Measurements from ENCODE around the gene LRCH4.

LRCH4 gene

GRCh38 chr7:100580466-100581283 is 5.3 kb downstream of the LRCH4 start:
- no peak for DNase-seq

GRCh38 chr7:100578246-100579183 is 7.4 kb downstream of the LRCH4 start:
- no peak for DNase-seq

GRCh38 chr7:100577507-100577906 is 8.4 kb downstream of the LRCH4 start:
- no peak for DNase-seq

GRCh38 chr7:100577103-100577502 is 8.8 kb downstream of the LRCH4 start:
- DNase-seq, result no peak

GRCh38 chr7:100576384-100576993 is 9.4 kb downstream of the LRCH4 start:
- DNase-seq, result no peak

GRCh38 chr7:100575746-100576383 is 10.1 kb downstream of the LRCH4 start:
- DNase-seq, result no peak

- DNase-seq, result no peak
These were observed 10.7 kb downstream of the LRCH4 start for GRCh38 chr7:100575206-100575631.

- no peak for DNase-seq
These were observed 11.3 kb downstream of the LRCH4 start for GRCh38 chr7:100574362-100575205.

GRCh38 chr7:100573691-100574361 is 12.1 kb downstream of the LRCH4 start, which contains the start of gene SAP25:
Gene SAP25 (minus strand): TSS chr7:100573900. CDS start chr7:100573742, 158 bp downstream.
- no peak for DNase-seq

- no peak for DNase-seq
These were observed 12.8 kb downstream of the LRCH4 start for GRCh38 chr7:100572949-100573675.

GRCh38 chr7:100572281-100572948 is 13.5 kb downstream of the LRCH4 start:
- no peak for DNase-seq

GRCh38 chr7:100571829-100572116 is 14.2 kb downstream of the LRCH4 start:
- DNase-seq, result no peak

GRCh38 chr7:100570954-100571828 is 14.7 kb downstream of the LRCH4 start:
- DNase-seq, result no peak

- DNase-seq, result no peak
These were observed 16.8 kb downstream of the LRCH4 start for GRCh38 chr7:100568896-100569844.

- DNase-seq, result no peak
These were observed 17.6 kb downstream of the LRCH4 start for GRCh38 chr7:100568176-100568895.

- DNase-seq, result no peak
These were observed 18.2 kb downstream of the LRCH4 start for GRCh38 chr7:100567751-100568175.
